ENCODE results near the gene MAP3K2. TPM values are rescaled to one million over a fixed set of nuclear protein-coding genes. Genes with fewer than 3 reads are reported as not detected.

MAP3K2 gene
- total RNA-seq, 2 donors from 2014 or later: 61.6 to 63.8 TPM

- no peak overlapping the region for H3K4me3 ChIP-seq
- H3K27ac ChIP-seq: no peak overlapping the region
- no peaks in the 10 kb centered on the region for H3K27me3 ChIP-seq (replicated peaks; ENCODE audit: insufficient read depth)
- intact Hi-C loops (cut with DNase I): no loop called here
- no peaks in the 10 kb centered on the region for H3K36me3 ChIP-seq
- no peaks in the 10 kb centered on the region for H3K9me3 ChIP-seq
- H3K4me1 ChIP-seq (replicated peaks): no peaks in the 10 kb centered on the region
- WGBS: 95% methylated on average over 1 of the region's 1 CpG
- DNase-seq (ENCODE audit: low spot score): no peak
- no peak for TF ChIP-seq CTCF (IDR thresholded peaks at IDR 0.05)
- TF ChIP-seq POLR2AphosphoS5 (IDR thresholded peaks at IDR 0.05): no peak
- TF ChIP-seq POLR2A (IDR thresholded peaks at IDR 0.05): no peak
These were observed 39.3 kb downstream of the MAP3K2 start for GRCh38 chr2:127348426-127349000.

- H3K36me3 ChIP-seq: no peaks in the 10 kb centered on the region
- no peaks in the 10 kb centered on the region for H3K4me1 ChIP-seq (replicated peaks)
- H3K27ac ChIP-seq: no peak overlapping the region
- H3K4me3 ChIP-seq: no peak overlapping the region
- 96% methylated on average over 1 of the region's 1 CpG for WGBS
- intact Hi-C loops (cut with DNase I): no loop called here
- H3K9me3 ChIP-seq: no peaks in the 10 kb centered on the region
- no peak for DNase-seq (ENCODE audit: low spot score)
- H3K27me3 ChIP-seq (replicated peaks; ENCODE audit: insufficient read depth): no peaks in the 10 kb centered on the region
- TF ChIP-seq POLR2A (IDR thresholded peaks at IDR 0.05): no peak
These were observed 39.9 kb downstream of the MAP3K2 start for GRCh38 chr2:127347734-127348392.

- intact Hi-C loops (cut with DNase I): no loop called here
- no peaks in the 10 kb centered on the region for H3K36me3 ChIP-seq
- no peak for DNase-seq (ENCODE audit: low spot score)
- TF ChIP-seq CTCF (IDR thresholded peaks at IDR 0.05) (no peak), POLR2A (IDR thresholded peaks at IDR 0.05) (no peak), POLR2AphosphoS5 (IDR thresholded peaks at IDR 0.05) (no peak)
- H3K27ac ChIP-seq: no peak overlapping the region
- no peak overlapping the region for H3K4me3 ChIP-seq
- H3K27me3 ChIP-seq (replicated peaks; ENCODE audit: insufficient read depth): no peaks in the 10 kb centered on the region
- no peaks in the 10 kb centered on the region for H3K9me3 ChIP-seq
- WGBS: 100% methylated on average over 3 of the region's 3 CpGs
- no peaks in the 10 kb centered on the region for H3K4me1 ChIP-seq (replicated peaks)
These were observed 40.8 kb downstream of the MAP3K2 start for GRCh38 chr2:127347015-127347414.

- no peak overlapping the region for H3K4me3 ChIP-seq
- no peaks in the 10 kb centered on the region for H3K27me3 ChIP-seq (replicated peaks; ENCODE audit: insufficient read depth)
- H3K9me3 ChIP-seq: no peaks in the 10 kb centered on the region
- H3K27ac ChIP-seq: no peak overlapping the region
- H3K4me1 ChIP-seq (replicated peaks): no peaks in the 10 kb centered on the region
- WGBS: 97% methylated on average over 2 of the region's 2 CpGs
- H3K36me3 ChIP-seq: no peaks in the 10 kb centered on the region
- intact Hi-C loops (cut with DNase I): no loop called here
- no peak for TF ChIP-seq POLR2A (IDR thresholded peaks at IDR 0.05)
- DNase-seq (ENCODE audit: low spot score): no peak
These were observed 44.5 kb downstream of the MAP3K2 start for GRCh38 chr2:127343277-127343676.

GRCh38 chr2:127342101-127342500 is 45.7 kb downstream of the MAP3K2 start:
- no peaks in the 10 kb centered on the region for H3K27me3 ChIP-seq (replicated peaks; ENCODE audit: insufficient read depth)
- H3K36me3 ChIP-seq: no peaks in the 10 kb centered on the region
- intact Hi-C loops (cut with DNase I): no loop called here
- H3K27ac ChIP-seq: no peak overlapping the region
- no peak for DNase-seq (ENCODE audit: low spot score)
- no peaks in the 10 kb centered on the region for H3K4me1 ChIP-seq (replicated peaks)
- H3K9me3 ChIP-seq: no peaks in the 10 kb centered on the region
- no peak overlapping the region for H3K4me3 ChIP-seq
- TF ChIP-seq CTCF (IDR thresholded peaks at IDR 0.05) (no peak), POLR2A (IDR thresholded peaks at IDR 0.05) (no peak), POLR2AphosphoS5 (IDR thresholded peaks at IDR 0.05) (no peak)
- WGBS: 95% methylated on average over 1 of the region's 1 CpG

- DNase-seq (ENCODE audit: low spot score): no peak
- no peaks in the 10 kb centered on the region for H3K9me3 ChIP-seq
- intact Hi-C loops (cut with DNase I): no loop called here
- TF ChIP-seq POLR2AphosphoS5 (IDR thresholded peaks at IDR 0.05) (no peak), POLR2A (IDR thresholded peaks at IDR 0.05) (no peak), CTCF (IDR thresholded peaks at IDR 0.05) (no peak)
- H3K4me1 ChIP-seq (replicated peaks): no peaks in the 10 kb centered on the region
- 78% methylated on average over 1 of the region's 1 CpG for WGBS
- H3K36me3 ChIP-seq: no peaks in the 10 kb centered on the region
- no peak overlapping the region for H3K27ac ChIP-seq
- no peaks in the 10 kb centered on the region for H3K27me3 ChIP-seq (replicated peaks; ENCODE audit: insufficient read depth)
- no peak overlapping the region for H3K4me3 ChIP-seq
These were observed 55.4 kb downstream of the MAP3K2 start for GRCh38 chr2:127332335-127332734.

All from prostate gland (tissue), 2 donors.